Activated CD8-positive, alpha-beta memory T cell treated with anti-CD3 and anti-CD28 coated beads, Interleukin-2, amount 10 ng/mL, durations not matched to agents 7 days and 5 days (primary cell): ENCODE results near the gene PRUNE2. TPM values are rescaled to one million over a fixed set of nuclear protein-coding genes. Genes with fewer than 3 reads are reported as not detected.
A peak's percentile ranks its signal among the peaks of the same experiment; 100 is the strongest.

ENCODE experiments used
- ATAC-seq: fragments of 150-1000 bp; cut with Tn5 transposase; one replicate; pipeline ENCODE4 v1.10.0; 2021; ENCODE audit warnings: moderate library complexity
- CTCF ChIA-PET: fragments of 350-600 bp; sonication (Branson Sonifier 250); formaldehyde crosslinking; loops from one replicate; lab custom pipeline; 2021; ENCODE audit warnings: antibody characterized with exemption; lab: Charles Lee
- DNase-seq: peaks from one replicate; pipeline ENCODE4 v3.0.0-alpha.2; 2020
- H3K27ac Mint-ChIP-seq: one replicate; pipeline ENCODE4 v1.8.0; 2021; ENCODE audit warnings: mild to moderate bottlenecking, mixed read lengths
- H3K27me3 Mint-ChIP-seq: one replicate; pipeline ENCODE4 v1.8.0; 2021; ENCODE audit warnings: mixed read lengths
- H3K36me3 Mint-ChIP-seq: one replicate; pipeline ENCODE4 v1.8.0; 2021; ENCODE audit warnings: mild to moderate bottlenecking, mixed read lengths
- H3K4me1 Mint-ChIP-seq: one replicate; pipeline ENCODE4 v1.8.0; 2021; ENCODE audit warnings: mixed read lengths
- H3K4me3 Mint-ChIP-seq: one replicate; pipeline ENCODE4 v1.8.0; 2021; ENCODE audit warnings: mild to moderate bottlenecking, moderate library complexity, mixed read lengths
- H3K9me3 Mint-ChIP-seq: one replicate; pipeline ENCODE4 v1.8.0; 2022; ENCODE audit warnings: low read depth, mixed read lengths
- total RNA-seq, 2 experiments: library from RNA; stranded (reverse); gene quantifications; one replicate each; pipeline ENCODE4 v1.2.3, GENCODE V29; 2021

Gene PRUNE2
- total RNA-seq, 2 experiments from 2014 or later, result 0.40 to 1.3 TPM

- Mint-ChIP-seq H3K9me3 (no peaks in the 10 kb centered on the region), H3K4me1 (peaks cover 19% of the 10 kb centered on the region), H3K36me3 (peaks cover 1% of the 10 kb centered on the region), H3K27me3 (peaks cover 14% of the 10 kb centered on the region), H3K27ac (no peak overlapping the region), H3K4me3 (no peak overlapping the region)
- DNase-seq (no peak), ATAC-seq (no peak)
- CTCF ChIA-PET, result no interaction called here
Observed at GRCh38 chr9:76617497-76618175, 288.3 kb downstream of the PRUNE2 start.

GRCh38 chr9:76616780-76617179 lies 289.1 kb downstream of the PRUNE2 start:
- ATAC-seq (no peak), DNase-seq (no peak)
- peaks cover 19% of the 10 kb centered on the region for H3K4me1 Mint-ChIP-seq
- no peaks in the 10 kb centered on the region for H3K9me3 Mint-ChIP-seq
- CTCF ChIA-PET, result interaction anchor here (0.5 to 1.5 kb wide), 2 partner anchors 11 to 165 kb away, joined by 4 to 5 read pairs; no protein-coding TSS in a partner anchor
- H3K27ac Mint-ChIP-seq, result no peak overlapping the region
- peaks cover 14% of the 10 kb centered on the region for H3K27me3 Mint-ChIP-seq
- no peak overlapping the region for H3K4me3 Mint-ChIP-seq
- peaks cover 1% of the 10 kb centered on the region for H3K36me3 Mint-ChIP-seq

- H3K27me3 Mint-ChIP-seq, result peaks cover 14% of the 10 kb centered on the region
- DNase-seq, result no peak
- peaks cover 1% of the 10 kb centered on the region for H3K36me3 Mint-ChIP-seq
- no peaks in the 10 kb centered on the region for H3K9me3 Mint-ChIP-seq
- H3K27ac Mint-ChIP-seq, result no peak overlapping the region
- H3K4me3 Mint-ChIP-seq, result no peak overlapping the region
- CTCF ChIA-PET, result interaction anchor here (0.9 to 1.1 kb wide), 2 partner anchors 14 to 159 kb away, joined by 3 read pairs; no protein-coding TSS in a partner anchor
- no peak for ATAC-seq
- peaks cover 12% of the 10 kb centered on the region for H3K4me1 Mint-ChIP-seq
Observed at GRCh38 chr9:76615177-76615603, 290.7 kb downstream of the PRUNE2 start.

- H3K4me1 Mint-ChIP-seq, result peaks cover 12% of the 10 kb centered on the region
- ATAC-seq (no peak), DNase-seq (no peak)
- CTCF ChIA-PET, result interaction anchor here (1.6 kb wide), 1 partner anchor 44 kb away, joined by 4 read pairs; no protein-coding TSS in a partner anchor
- peaks cover 1% of the 10 kb centered on the region for H3K36me3 Mint-ChIP-seq
- H3K27me3 Mint-ChIP-seq, result peaks cover 13% of the 10 kb centered on the region
- no peaks in the 10 kb centered on the region for H3K9me3 Mint-ChIP-seq
- no peak overlapping the region for H3K27ac Mint-ChIP-seq
- H3K4me3 Mint-ChIP-seq, result no peak overlapping the region
Observed at GRCh38 chr9:76613974-76614373, 291.9 kb downstream of the PRUNE2 start.

- DNase-seq, result no peak
- Mint-ChIP-seq H3K27ac (no peak overlapping the region), H3K27me3 (peaks cover 12% of the 10 kb centered on the region), H3K4me3 (no peak overlapping the region), H3K9me3 (no peaks in the 10 kb centered on the region), H3K4me1 (peaks cover 12% of the 10 kb centered on the region), H3K36me3 (peaks cover 1% of the 10 kb centered on the region)
- CTCF ChIA-PET, result interaction anchor here (1.6 kb wide), 1 partner anchor 45 kb away, joined by 4 read pairs; no protein-coding TSS in a partner anchor
- no peak for ATAC-seq
Observed at GRCh38 chr9:76613150-76613781, 292.6 kb downstream of the PRUNE2 start.

GRCh38 chr9:76610011-76610352 lies 295.9 kb downstream of the PRUNE2 start:
- CTCF ChIA-PET, result interaction anchor here (0.8 to 1.1 kb wide), 2 partner anchors 31 to 556 kb away, joined by 3 to 4 read pairs; no protein-coding TSS in a partner anchor
- Mint-ChIP-seq H3K4me3 (no peak overlapping the region), H3K4me1 (peaks cover 6% of the 10 kb centered on the region), H3K9me3 (no peaks in the 10 kb centered on the region), H3K27ac (no peak overlapping the region), H3K27me3 (peaks cover 8% of the 10 kb centered on the region), H3K36me3 (peaks cover 5% of the 10 kb centered on the region)
- DNase-seq, result no peak
- no peak for ATAC-seq

- CTCF ChIA-PET, result interaction anchor here (0.8 to 1.1 kb wide), 2 partner anchors 31 to 557 kb away, joined by 3 to 4 read pairs; no protein-coding TSS in a partner anchor
- no peak for ATAC-seq
- peaks cover 6% of the 10 kb centered on the region for H3K4me1 Mint-ChIP-seq
- peaks cover 5% of the 10 kb centered on the region for H3K36me3 Mint-ChIP-seq
- peaks cover 3% of the 10 kb centered on the region for H3K27me3 Mint-ChIP-seq
- H3K4me3 Mint-ChIP-seq, result no peak overlapping the region
- no peak for DNase-seq
- H3K27ac Mint-ChIP-seq, result no peak overlapping the region
- no peaks in the 10 kb centered on the region for H3K9me3 Mint-ChIP-seq
Observed at GRCh38 chr9:76609285-76610010, 296.5 kb downstream of the PRUNE2 start.

- no peak overlapping the region for H3K27ac Mint-ChIP-seq
- no peak for DNase-seq
- peaks cover 5% of the 10 kb centered on the region for H3K4me1 Mint-ChIP-seq
- no peak for ATAC-seq
- H3K4me3 Mint-ChIP-seq, result no peak overlapping the region
- H3K27me3 Mint-ChIP-seq, result peaks cover 3% of the 10 kb centered on the region
- no peaks in the 10 kb centered on the region for H3K9me3 Mint-ChIP-seq
- H3K36me3 Mint-ChIP-seq, result peaks cover 5% of the 10 kb centered on the region
- CTCF ChIA-PET, result interaction anchor here (0.9 kb wide), 1 partner anchor 25 kb away, joined by 3 read pairs; no protein-coding TSS in a partner anchor
Observed at GRCh38 chr9:76608575-76609273, 297.2 kb downstream of the PRUNE2 start.

- Mint-ChIP-seq H3K27me3 (peaks cover 3% of the 10 kb centered on the region), H3K36me3 (peaks cover 5% of the 10 kb centered on the region), H3K4me1 (peaks cover 6% of the 10 kb centered on the region), H3K27ac (no peak overlapping the region), H3K9me3 (no peaks in the 10 kb centered on the region), H3K4me3 (no peak overlapping the region)
- DNase-seq, result no peak
- CTCF ChIA-PET, result interaction anchor here (0.9 kb wide), 1 partner anchor 26 kb away, joined by 3 read pairs; no protein-coding TSS in a partner anchor
- ATAC-seq, result no peak
Observed at GRCh38 chr9:76607730-76608436, 298.0 kb downstream of the PRUNE2 start.

GRCh38 chr9:76605321-76605900 lies 300.5 kb downstream of the PRUNE2 start:
- H3K4me1 Mint-ChIP-seq, result peaks cover 8% of the 10 kb centered on the region
- no peak overlapping the region for H3K27ac Mint-ChIP-seq
- CTCF ChIA-PET, result no interaction called here
- no peak for DNase-seq
- peaks cover 5% of the 10 kb centered on the region for H3K36me3 Mint-ChIP-seq
- no peak for ATAC-seq
- no peak overlapping the region for H3K4me3 Mint-ChIP-seq
- no peaks in the 10 kb centered on the region for H3K9me3 Mint-ChIP-seq
- peaks cover 3% of the 10 kb centered on the region for H3K27me3 Mint-ChIP-seq

- CTCF ChIA-PET, result no interaction called here
- Mint-ChIP-seq H3K4me3 (no peak overlapping the region), H3K9me3 (no peaks in the 10 kb centered on the region), H3K4me1 (peaks cover 8% of the 10 kb centered on the region), H3K27me3 (peaks cover 3% of the 10 kb centered on the region), H3K36me3 (peaks cover 5% of the 10 kb centered on the region), H3K27ac (no peak overlapping the region)
- DNase-seq (no peak), ATAC-seq (no peak)
Observed at GRCh38 chr9:76603931-76604570, 301.9 kb downstream of the PRUNE2 start.

- DNase-seq (no peak), ATAC-seq (peak; percentile 30)
- peaks cover 5% of the 10 kb centered on the region for H3K36me3 Mint-ChIP-seq
- H3K27ac Mint-ChIP-seq, result peak overlapping the region; percentile 13
- H3K4me1 Mint-ChIP-seq, result peaks cover 8% of the 10 kb centered on the region
- H3K4me3 Mint-ChIP-seq, result no peak overlapping the region
- H3K9me3 Mint-ChIP-seq, result no peaks in the 10 kb centered on the region
- H3K27me3 Mint-ChIP-seq, result peaks cover 3% of the 10 kb centered on the region
- CTCF ChIA-PET, result no interaction called here
Observed at GRCh38 chr9:76603448-76603895, 302.4 kb downstream of the PRUNE2 start.
